ENCODE measurements around the gene CALCOCO1. TPM values are rescaled to one million over a fixed set of nuclear protein-coding genes. Genes with fewer than 3 reads are reported as not detected.
A peak's percentile ranks its signal among the peaks of the same experiment; 100 is the strongest.

The CALCOCO1 gene
- total and polyA plus RNA-seq, 2 of the 13 experiments (the other 11 are each of a cell fraction or from before 2014, with no cell fraction given), result 7.7 to 47.7 TPM

GRCh38 chr12:53752621-53753020 lies 25.4 kb upstream of the CALCOCO1 start:
- POLR2A ChIA-PET, result no interaction called here

GRCh38 chr12:53752192-53752601 lies 24.9 kb upstream of the CALCOCO1 start:
- intact Hi-C loops (cut with micrococcal nuclease; ENCODE audit: unreplicated experiment) (no loop called here), in situ Hi-C loops (cut with HindIII; ENCODE audit: extremely low pct_ligation_motif_present, low pct_unique_long_range_greater_than_20kb) (loop anchor here (10.0 kb wide), 1 partner anchor 463 kb away; no protein-coding TSS in a partner anchor)
- no peaks in the 10 kb centered on the region for H3K36me3 ChIP-seq (replicated peaks in 1 of 2; ENCODE audit: control insufficient read depth in 1 of 2, insufficient read depth in 2 of 2, low read length in 2 of 2)
- TF ChIP-seq ZNF296 (CRISPR knock-in tag; conservative IDR thresholded peaks at IDR 0.05) (no peak), ZNF75D (CRISPR knock-in tag; IDR thresholded peaks at IDR 0.05; ENCODE audit: borderline replicate concordance) (no peak), ZNF333 (CRISPR knock-in tag; IDR thresholded peaks at IDR 0.05; ENCODE audit: borderline replicate concordance) (0 out of 2 replicates have a peak, but pooled peaks have one; percentile 3), EZH2 (conservative IDR thresholded peaks at IDR 0.05; ENCODE audit: low read depth, low read length) (0 out of 2 replicates have a peak, but pooled peaks have one; percentile 88)
- H2AFZ ChIP-seq (ENCODE audit: low read length), result no peak overlapping the region
- no peak overlapping the region for H3K27ac ChIP-seq (ENCODE audit: extremely low read length, insufficient read depth, low read length)
- POLR2A ChIA-PET, result no interaction called here
- peaks cover 7 to 92% of the 10 kb centered on the region in 2 experiments; a peak in 4 of 5 replicates for H3K27me3 ChIP-seq (ENCODE audit: control insufficient read depth in 1 of 2, insufficient read depth in 2 of 2, low read length in 2 of 2)
- peaks cover 23% of the 10 kb centered on the region for H3K4me1 ChIP-seq (ENCODE audit: insufficient read depth, low read length)
- H3K9me3 ChIP-seq (ENCODE audit: low read length), result no peaks in the 10 kb centered on the region
- no TSS peak for BruUV-seq (replicated peaks)
- H3K79me2 ChIP-seq (ENCODE audit: insufficient read depth, low read length), result no peaks in the 10 kb centered on the region
- DNase-seq (ENCODE audit: low spot score) (no peak), FAIRE-seq (no peak), ATAC-seq (no peak)
- no peak overlapping the region for H3K9ac ChIP-seq (ENCODE audit: insufficient read depth, low read depth, low read length)
- no peaks in the 10 kb centered on the region for H4K20me1 ChIP-seq (ENCODE audit: insufficient read depth, low read length)
- WGBS (ENCODE audit: low lambda C conversion rate), result 27% methylated on average over 9 of the region's 13 CpGs
- H3K4me3 ChIP-seq (replicated peaks in 1 of 3; ENCODE audit: insufficient read depth in 1 of 3, low read depth in 2 of 3, low read length in 3 of 3), result peak overlapping the region; percentile 38 to 73 (median 45); a peak in 4 of 6 replicates
- peak overlapping the region; percentile 87 for H3K4me2 ChIP-seq (ENCODE audit: low read depth, low read length)
- CTCF ChIA-PET (ENCODE audit: low intra/inter-chr PET ratio, low total read pairs), result no interaction called here

More at GRCh38 chr12:53752621-53753020, 25.4 kb upstream of the CALCOCO1 start:
- DNase-seq (ENCODE audit: low spot score), result no peak
- peaks cover 23% of the 10 kb centered on the region for H3K4me1 ChIP-seq (ENCODE audit: insufficient read depth, low read length)
- H3K27me3 ChIP-seq (ENCODE audit: control insufficient read depth in 1 of 2, insufficient read depth in 2 of 2, low read length in 2 of 2), result peaks cover 6 to 92% of the 10 kb centered on the region in 2 experiments; a peak in 4 of 5 replicates
- no peak overlapping the region for H2AFZ ChIP-seq (ENCODE audit: low read length)
- no peaks in the 10 kb centered on the region for H3K79me2 ChIP-seq (ENCODE audit: insufficient read depth, low read length)
- in situ Hi-C loops (cut with HindIII; ENCODE audit: extremely low pct_ligation_motif_present, low pct_unique_long_range_greater_than_20kb) (loop anchor here (10.0 kb wide), 1 partner anchor 462 kb away; no protein-coding TSS in a partner anchor), intact Hi-C loops (cut with micrococcal nuclease; ENCODE audit: unreplicated experiment) (no loop called here)
- FAIRE-seq, result no peak
- H3K4me2 ChIP-seq (ENCODE audit: low read depth, low read length), result no peak overlapping the region
- H3K9me3 ChIP-seq (ENCODE audit: low read length), result no peaks in the 10 kb centered on the region
- H4K20me1 ChIP-seq (ENCODE audit: insufficient read depth, low read length), result no peaks in the 10 kb centered on the region
- TF ChIP-seq NFKBIZ (CRISPR knock-in tag; IDR thresholded peaks at IDR 0.05) (no peak), ZNF333 (CRISPR knock-in tag; IDR thresholded peaks at IDR 0.05; ENCODE audit: borderline replicate concordance) (0 out of 2 replicates have a peak, but pooled peaks have one; percentile 1)
- no peak overlapping the region for H3K27ac ChIP-seq (ENCODE audit: extremely low read length, insufficient read depth, low read length)
- no TSS peak for BruUV-seq (replicated peaks)
- no peak overlapping the region for H3K4me3 ChIP-seq (replicated peaks in 1 of 3; ENCODE audit: insufficient read depth in 1 of 3, low read depth in 2 of 3, low read length in 3 of 3)
- ATAC-seq, result no peak
- CTCF ChIA-PET (ENCODE audit: low intra/inter-chr PET ratio, low total read pairs), result no interaction called here
- H3K9ac ChIP-seq (ENCODE audit: insufficient read depth, low read depth, low read length), result no peak overlapping the region
- H3K36me3 ChIP-seq (replicated peaks in 1 of 2; ENCODE audit: control insufficient read depth in 1 of 2, insufficient read depth in 2 of 2, low read length in 2 of 2), result no peaks in the 10 kb centered on the region
- WGBS (ENCODE audit: low lambda C conversion rate), result 51% methylated on average over 3 of the region's 3 CpGs

Data from HepG2 (cell line).